ENCODE results near the gene FMNL3. TPM values are rescaled to one million over a fixed set of nuclear protein-coding genes. Genes with fewer than 3 reads are reported as not detected.

The FMNL3 gene
- total RNA-seq, 1 donor from 2014 or later, result 35.1 TPM

- Histone ChIP-seq H3K36me3 (ENCODE audit: control insufficient read depth, insufficient read depth, low read length) (no peaks in the 10 kb centered on the region), H3K4me3 (ENCODE audit: low read depth, low read length) (no peak overlapping the region), H3K27me3 (ENCODE audit: control insufficient read depth, insufficient read depth, low read length) (peaks cover 2% of the 10 kb centered on the region)
- peak; percentile 29 for DNase-seq (ENCODE audit: low read depth)
- TF ChIP-seq, protein P1, sequence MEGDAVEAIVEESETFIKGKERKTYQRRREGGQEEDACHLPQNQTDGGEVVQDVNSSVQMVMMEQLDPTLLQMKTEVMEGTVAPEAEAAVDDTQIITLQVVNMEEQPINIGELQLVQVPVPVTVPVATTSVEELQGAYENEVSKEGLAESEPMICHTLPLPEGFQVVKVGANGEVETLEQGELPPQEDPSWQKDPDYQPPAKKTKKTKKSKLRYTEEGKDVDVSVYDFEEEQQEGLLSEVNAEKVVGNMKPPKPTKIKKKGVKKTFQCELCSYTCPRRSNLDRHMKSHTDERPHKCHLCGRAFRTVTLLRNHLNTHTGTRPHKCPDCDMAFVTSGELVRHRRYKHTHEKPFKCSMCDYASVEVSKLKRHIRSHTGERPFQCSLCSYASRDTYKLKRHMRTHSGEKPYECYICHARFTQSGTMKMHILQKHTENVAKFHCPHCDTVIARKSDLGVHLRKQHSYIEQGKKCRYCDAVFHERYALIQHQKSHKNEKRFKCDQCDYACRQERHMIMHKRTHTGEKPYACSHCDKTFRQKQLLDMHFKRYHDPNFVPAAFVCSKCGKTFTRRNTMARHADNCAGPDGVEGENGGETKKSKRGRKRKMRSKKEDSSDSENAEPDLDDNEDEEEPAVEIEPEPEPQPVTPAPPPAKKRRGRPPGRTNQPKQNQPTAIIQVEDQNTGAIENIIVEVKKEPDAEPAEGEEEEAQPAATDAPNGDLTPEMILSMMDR (IDR thresholded peaks at IDR 0.05; ENCODE audit: insufficient read depth, low read length, poor library complexity, severe bottlenecking), result no peak
Observed at GRCh38 chr12:49703647-49704137, 3.5 kb downstream of the FMNL3 start.

DNA sequence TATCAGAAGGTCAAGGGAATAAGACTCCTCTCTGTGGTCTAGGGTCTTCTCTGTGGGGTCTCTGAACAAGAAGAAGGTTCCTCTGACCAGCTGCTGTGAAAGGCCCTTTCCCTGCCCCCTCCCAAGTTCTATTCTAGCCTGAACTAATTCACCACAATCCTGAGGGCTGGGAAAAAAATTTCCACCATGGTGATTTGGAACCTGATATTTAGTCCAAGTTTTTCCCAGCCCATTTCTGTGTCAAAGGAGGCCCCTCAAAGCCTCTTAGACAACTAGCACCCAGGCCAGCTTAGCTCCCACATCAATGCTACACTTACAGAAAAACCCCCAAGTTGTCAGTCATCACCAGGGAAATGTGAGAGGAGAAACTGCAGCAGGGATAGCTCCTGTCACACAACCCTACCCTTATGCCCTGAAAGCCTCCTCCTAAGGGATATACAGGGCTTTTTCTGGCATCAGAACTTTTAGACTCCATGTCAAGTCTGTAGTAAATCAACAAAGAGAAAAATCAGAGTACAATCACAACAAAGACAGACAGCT is 4.5 kb downstream of the FMNL3 start:
- H3K4me3 ChIP-seq (ENCODE audit: low read depth, low read length), result no peak overlapping the region
- no peaks in the 10 kb centered on the region for H3K27me3 ChIP-seq (ENCODE audit: control insufficient read depth, insufficient read depth, low read length)
- DNase-seq (ENCODE audit: low read depth), result no peak
- no peaks in the 10 kb centered on the region for H3K36me3 ChIP-seq (ENCODE audit: control insufficient read depth, insufficient read depth, low read length)
- TF ChIP-seq, protein P1 (IDR thresholded peaks at IDR 0.05; ENCODE audit: insufficient read depth, low read length, poor library complexity, severe bottlenecking), result no peak

DNA sequence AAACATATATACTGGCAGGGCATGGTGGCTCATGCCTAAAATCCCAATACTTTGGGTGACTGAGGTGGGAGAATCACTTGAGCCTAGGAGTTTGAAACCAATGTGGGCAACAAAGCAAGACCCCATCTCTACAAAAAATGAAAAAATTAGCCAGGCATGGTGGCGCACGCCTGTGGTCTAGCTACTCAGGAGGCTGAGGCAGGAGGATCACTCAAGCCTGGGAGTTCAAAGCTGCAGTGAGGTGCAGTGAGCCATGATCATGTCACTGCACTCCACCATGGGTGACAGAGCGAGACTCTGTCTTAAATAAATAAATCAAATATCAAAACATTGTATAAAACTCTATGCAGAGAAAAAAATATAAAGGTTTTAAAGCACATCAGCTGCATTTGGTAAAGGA is 5.2 kb downstream of the FMNL3 start:
- no peak for DNase-seq (ENCODE audit: low read depth)
- Histone ChIP-seq H3K27me3 (ENCODE audit: control insufficient read depth, insufficient read depth, low read length) (no peaks in the 10 kb centered on the region), H3K4me3 (ENCODE audit: low read depth, low read length) (no peak overlapping the region), H3K36me3 (ENCODE audit: control insufficient read depth, insufficient read depth, low read length) (no peaks in the 10 kb centered on the region)
- TF ChIP-seq, protein P1 (IDR thresholded peaks at IDR 0.05; ENCODE audit: insufficient read depth, low read length, poor library complexity, severe bottlenecking), result no peak

DNA sequence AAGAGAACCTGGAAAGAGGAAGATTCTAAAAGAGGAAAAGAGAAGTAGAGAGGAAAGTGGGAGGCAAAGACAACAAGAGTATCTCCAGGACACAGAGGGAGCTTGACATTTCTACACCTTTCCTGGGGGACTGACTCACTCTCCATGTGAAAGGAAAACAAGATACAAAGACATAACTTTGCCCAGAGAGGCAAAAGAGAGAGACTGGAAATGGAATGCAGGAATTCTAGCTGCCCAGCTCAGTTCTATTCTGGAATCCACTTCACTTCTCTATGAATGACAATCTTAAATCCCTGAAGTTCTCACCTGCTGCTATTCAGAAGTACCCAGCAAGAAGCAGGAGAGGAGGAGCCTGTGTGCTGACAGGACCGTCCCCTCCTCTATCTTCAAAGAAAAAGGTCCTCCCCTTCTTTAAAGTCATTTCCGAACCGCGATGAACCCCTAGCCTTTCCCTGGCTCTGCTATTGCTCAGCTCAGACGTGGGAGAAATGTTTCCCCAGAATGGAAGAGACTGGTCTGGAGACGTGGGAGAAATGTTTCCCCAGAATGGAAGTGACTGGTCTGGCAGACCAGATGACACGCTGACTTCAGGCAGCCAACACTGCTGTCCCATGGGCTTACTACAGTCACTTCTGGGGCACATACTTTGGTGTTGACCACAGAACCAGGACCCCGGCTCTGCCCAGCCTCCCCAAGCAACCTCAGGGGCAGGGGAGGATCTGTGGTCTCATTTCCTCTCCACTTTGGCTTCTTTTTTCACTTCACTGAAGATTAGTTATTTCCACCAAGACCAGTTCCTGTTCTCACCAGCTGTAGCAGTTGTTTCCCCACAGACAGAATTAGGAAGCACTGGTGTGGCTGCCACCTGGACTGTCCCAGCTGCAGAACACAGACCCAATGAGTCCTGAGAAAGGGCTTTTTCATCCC is 8.3 kb downstream of the FMNL3 start:
- Histone ChIP-seq H3K4me3 (ENCODE audit: low read depth, low read length) (peak overlapping the region; percentile 5), H3K27me3 (ENCODE audit: control insufficient read depth, insufficient read depth, low read length) (no peaks in the 10 kb centered on the region), H3K36me3 (ENCODE audit: control insufficient read depth, insufficient read depth, low read length) (no peaks in the 10 kb centered on the region)
- TF ChIP-seq, protein P1 (IDR thresholded peaks at IDR 0.05; ENCODE audit: insufficient read depth, low read length, poor library complexity, severe bottlenecking), result no peak
- peak; percentile 63 for DNase-seq (ENCODE audit: low read depth)

GRCh38 chr12:49697808-49698207 is 9.4 kb downstream of the FMNL3 start:
- Histone ChIP-seq H3K36me3 (ENCODE audit: control insufficient read depth, insufficient read depth, low read length) (no peaks in the 10 kb centered on the region), H3K27me3 (ENCODE audit: control insufficient read depth, insufficient read depth, low read length) (no peaks in the 10 kb centered on the region), H3K4me3 (ENCODE audit: low read depth, low read length) (no peak overlapping the region)
- no peak for DNase-seq (ENCODE audit: low read depth)
- TF ChIP-seq, protein P1 (IDR thresholded peaks at IDR 0.05; ENCODE audit: insufficient read depth, low read length, poor library complexity, severe bottlenecking), result no peak

Data from kidney epithelial cell (primary cell).